H54 (cell line): Measurements from ENCODE around the gene NF2.
"Not testable (repeated sequence)": the region's sequence is repeated elsewhere in the genome, so short reads cannot be mapped to it uniquely, and the experiment has no call there.

Source experiments
- DNase-seq: peaks from one replicate; pipeline ENCODE4 v3.0.0; 2011; ENCODE audit warnings: low spot score, mixed read lengths; ENCODE audit not compliant: insufficient read length
- FAIRE-seq: peaks from 3 replicates; lab custom pipeline; 2011; peaks lifted over from hg19 to GRCh38; lab: Jason Lieb, UNC
- POLR2A ChIP-seq: IDR thresholded peaks from 2 replicates; pipeline ENCODE4 v1.6.1; 2011; ENCODE audit warnings: low read depth, mild to moderate bottlenecking, low read length

Gene NF2

GRCh38 chr22:29603358-29604075, at the start of gene NF2:
Gene NF2 (plus strand): TSS chr22:29603633. CDS start chr22:29603999, 366 bp downstream.
- DNase-seq (peak; percentile 75), FAIRE-seq (peak; percentile 89)
- peak; percentile 70 for TF ChIP-seq POLR2A

- no peak for DNase-seq
- FAIRE-seq: no peak
- TF ChIP-seq POLR2A: no peak
Measured at GRCh38 chr22:29555065-29555644, 48.3 kb upstream of the NF2 start.

- DNase-seq (no peak), FAIRE-seq (no peak)
Measured at GRCh38 chr22:29559030-29559429, 44.4 kb upstream of the NF2 start.

GRCh38 chr22:29559853-29560252, 43.6 kb upstream of the NF2 start:
- no peak for FAIRE-seq
- no peak for DNase-seq
- no peak for TF ChIP-seq POLR2A

More at GRCh38 chr22:29559030-29559429, 44.4 kb upstream of the NF2 start:
- no peak for TF ChIP-seq POLR2A

GRCh38 chr22:29563652-29564460, 39.6 kb upstream of the NF2 start:
- FAIRE-seq: no peak
- no peak for TF ChIP-seq POLR2A
- DNase-seq: no peak

- not testable (repeated sequence) for DNase-seq, FAIRE-seq
Measured at GRCh38 chr22:29566513-29566912, 36.9 kb upstream of the NF2 start.

- DNase-seq (no peak), FAIRE-seq (no peak)
- TF ChIP-seq POLR2A: no peak
Measured at GRCh38 chr22:29567338-29567737, 36.1 kb upstream of the NF2 start.

GRCh38 chr22:29569011-29569678, 34.3 kb upstream of the NF2 start:
- TF ChIP-seq POLR2A: no peak
- DNase-seq (no peak), FAIRE-seq (no peak)

- TF ChIP-seq POLR2A: no peak
- FAIRE-seq: no peak
- DNase-seq: no peak
Measured at GRCh38 chr22:29570456-29570855, 33.0 kb upstream of the NF2 start.

- no peak for TF ChIP-seq POLR2A
- DNase-seq: no peak
- no peak for FAIRE-seq
Measured at GRCh38 chr22:29570912-29571549, 32.4 kb upstream of the NF2 start.

GRCh38 chr22:29574762-29575450, 28.5 kb upstream of the NF2 start:
- FAIRE-seq (no peak), DNase-seq (no peak)
- no peak for TF ChIP-seq POLR2A

- DNase-seq (no peak), FAIRE-seq (no peak)
- no peak for TF ChIP-seq POLR2A
Measured at GRCh38 chr22:29578462-29579200, 24.8 kb upstream of the NF2 start.
